HG03097 (cell line): ENCODE data around the gene ACER3.

Source experiments
- ATAC-seq: cut with Tn5 transposase; IDR thresholded peaks from one replicate; pipeline ENCODE4 v1.9.1; 2021; ENCODE audit not compliant: unreplicated experiment, low FRiP score

Gene ACER3

DNA sequence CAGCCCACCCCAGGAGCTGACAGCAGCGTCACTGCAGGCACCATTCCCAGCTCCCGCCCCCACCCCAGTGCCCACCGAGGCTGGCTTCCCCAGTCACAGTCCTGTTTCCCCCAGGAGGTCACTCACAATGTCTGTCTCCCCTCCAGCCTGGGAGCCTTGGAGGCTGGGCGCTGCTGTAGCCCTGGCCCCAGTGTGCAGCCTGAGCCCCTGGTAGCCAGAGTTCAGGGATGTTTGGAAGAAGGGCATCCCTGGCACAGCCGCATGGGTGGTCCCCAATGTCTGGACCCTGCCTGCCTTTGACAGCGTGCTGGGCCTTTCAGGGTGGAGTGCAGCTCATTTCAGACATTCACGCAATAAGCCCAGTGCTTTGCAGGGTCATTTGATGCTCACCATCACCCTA lies 210.4 kb downstream of the ACER3 start:
- no peak for ATAC-seq

DNA sequence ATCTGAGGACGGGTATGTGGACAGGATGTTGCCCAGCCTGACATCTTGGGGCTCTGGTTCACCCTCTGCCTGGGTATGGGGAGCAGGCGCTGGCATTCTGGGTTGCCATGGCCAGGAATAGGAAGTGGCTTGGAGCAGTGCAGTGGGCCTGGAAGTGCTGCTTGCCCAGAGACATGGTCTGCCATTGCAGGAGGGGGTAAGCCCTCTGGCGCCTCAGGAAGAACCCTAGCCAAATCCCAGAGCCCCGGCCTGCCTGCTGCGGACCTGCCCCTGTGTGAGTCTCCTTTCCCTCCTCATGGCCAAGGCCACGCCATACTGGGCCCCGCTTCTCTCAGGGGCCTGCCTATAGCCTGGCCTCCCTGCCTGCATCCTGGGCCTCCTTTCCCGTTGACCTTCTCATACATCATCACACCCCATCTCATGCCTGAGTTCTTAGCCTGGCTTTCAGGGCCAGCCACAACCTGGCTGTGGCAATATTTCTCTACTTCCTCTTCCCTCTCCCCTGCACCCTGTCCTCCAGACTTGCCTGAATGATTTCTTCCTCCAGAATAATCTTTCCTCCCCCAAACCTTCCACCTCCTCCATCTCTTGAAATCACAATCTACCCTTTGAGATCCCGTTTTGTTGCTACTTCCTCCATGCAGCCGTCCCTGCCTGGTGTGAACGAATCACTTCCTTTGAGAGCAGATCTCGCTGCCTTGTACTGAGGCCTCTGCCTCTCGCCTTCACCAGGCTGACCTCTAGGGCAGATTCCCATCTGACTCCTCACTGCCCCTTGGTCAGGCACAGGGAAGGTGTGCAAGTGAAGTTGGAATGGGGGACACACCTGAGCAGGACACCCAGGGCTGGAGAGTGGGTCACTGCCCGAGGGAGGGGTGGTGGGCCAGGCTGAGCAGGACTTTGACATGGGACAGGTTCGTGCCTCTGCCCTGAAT lies 211.2 kb downstream of the ACER3 start:
- ATAC-seq, result no peak

DNA sequence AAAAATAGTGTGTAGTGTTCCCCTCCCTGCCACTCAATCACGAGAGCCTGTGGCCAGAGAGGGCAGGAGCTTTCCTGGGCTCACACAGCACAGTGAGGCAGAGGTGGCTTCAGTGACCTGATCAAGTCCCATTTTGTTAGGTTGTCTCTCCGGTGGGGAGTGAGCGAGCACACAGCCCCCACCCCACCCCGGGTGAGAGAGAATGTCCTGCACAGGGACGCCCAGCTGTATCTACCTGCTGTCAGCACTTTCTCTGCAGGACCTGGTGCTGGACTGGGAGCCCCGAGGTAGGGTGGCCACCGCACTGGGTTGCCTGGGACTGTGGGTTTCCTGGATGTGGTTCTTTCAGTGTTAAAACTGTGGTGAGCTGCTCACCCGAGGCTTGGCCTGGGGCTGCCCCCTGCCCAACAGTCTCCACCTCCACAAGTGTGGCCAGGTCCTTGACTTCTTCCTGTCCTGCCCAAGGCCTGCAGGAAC lies 212.2 kb downstream of the ACER3 start:
- ATAC-seq, result no peak

DNA sequence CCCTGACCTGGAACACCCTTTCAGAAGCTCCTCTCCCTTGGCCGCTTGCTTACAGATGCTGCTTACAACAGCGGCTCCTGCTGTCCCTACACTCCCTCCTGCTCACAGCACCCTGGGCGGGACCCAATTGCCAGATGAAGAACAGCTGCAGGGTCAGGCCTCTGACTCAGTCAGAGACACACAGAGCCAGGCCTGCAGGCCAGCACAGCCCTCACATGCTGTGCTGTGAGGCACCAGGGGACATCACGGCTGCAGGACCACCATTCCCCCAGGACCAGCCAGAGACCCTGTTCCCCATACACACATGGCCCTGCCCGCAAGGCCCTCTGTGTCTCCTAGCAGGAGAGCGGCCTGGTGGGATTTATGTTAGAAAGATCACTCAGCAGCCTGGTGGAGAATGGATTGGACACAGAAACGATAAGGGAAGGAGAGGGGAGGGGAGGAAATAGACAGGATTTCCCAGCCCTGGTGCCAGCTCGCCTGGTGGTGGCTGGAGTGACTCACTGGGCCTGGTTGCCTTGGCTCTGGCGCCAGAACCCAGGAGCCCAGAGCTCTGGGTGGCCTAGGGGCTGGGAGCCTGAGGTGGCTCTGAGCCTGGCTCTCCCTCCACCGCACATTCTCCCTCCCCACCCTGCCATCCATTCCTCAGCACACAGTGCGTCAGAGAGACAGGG lies 212.7 kb downstream of the ACER3 start:
- ATAC-seq, result no peak

DNA sequence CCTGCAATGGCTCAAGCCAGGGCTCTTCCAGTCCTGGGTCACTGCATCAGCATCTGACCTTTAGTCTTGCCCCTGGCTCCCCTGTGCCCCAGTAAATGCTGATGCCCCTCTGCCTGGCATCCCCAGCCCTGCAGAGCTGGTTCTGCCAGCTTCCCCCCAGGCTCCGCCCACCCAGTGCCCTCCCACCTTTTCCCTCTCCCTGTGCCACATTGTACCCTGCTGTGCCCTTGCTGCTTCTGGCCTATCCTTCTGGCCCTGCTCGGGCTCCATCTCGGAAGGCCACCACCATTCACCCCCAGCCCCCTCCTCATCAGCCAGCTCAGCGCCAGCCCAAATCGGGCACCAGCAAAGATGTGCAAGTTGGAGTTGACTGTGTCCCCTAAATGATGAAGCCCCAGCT lies 213.5 kb downstream of the ACER3 start:
- ATAC-seq, result no peak

DNA sequence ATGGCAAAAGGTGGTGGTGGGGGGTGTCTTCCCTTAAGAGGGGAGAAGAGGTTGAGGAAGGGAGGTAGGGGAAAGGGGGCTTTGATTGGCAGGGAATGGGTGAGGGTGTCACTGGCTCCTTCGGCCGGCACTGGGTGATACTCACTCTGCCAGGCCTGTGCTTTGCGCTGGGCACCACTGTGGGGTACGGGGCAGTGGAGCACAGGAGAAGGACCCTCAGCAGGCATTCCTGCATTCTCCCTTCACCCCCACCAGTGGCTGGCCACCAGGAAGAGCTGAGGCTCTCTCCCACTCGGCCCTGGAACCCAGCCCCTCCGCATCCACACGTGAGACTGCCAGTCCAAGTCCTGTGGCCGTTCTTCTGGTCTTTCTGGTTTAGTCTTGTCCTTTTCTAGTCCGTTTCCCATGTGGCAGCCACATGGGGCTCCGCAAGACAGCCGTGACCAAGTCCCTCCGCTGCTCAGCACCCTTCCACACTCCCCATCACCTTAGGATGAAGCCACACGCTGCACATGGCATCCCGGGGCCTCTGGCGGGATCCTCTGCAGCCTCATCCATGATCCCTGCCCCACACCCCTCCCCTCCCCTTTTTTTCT lies 214.0 kb downstream of the ACER3 start:
- ATAC-seq, result no peak

DNA sequence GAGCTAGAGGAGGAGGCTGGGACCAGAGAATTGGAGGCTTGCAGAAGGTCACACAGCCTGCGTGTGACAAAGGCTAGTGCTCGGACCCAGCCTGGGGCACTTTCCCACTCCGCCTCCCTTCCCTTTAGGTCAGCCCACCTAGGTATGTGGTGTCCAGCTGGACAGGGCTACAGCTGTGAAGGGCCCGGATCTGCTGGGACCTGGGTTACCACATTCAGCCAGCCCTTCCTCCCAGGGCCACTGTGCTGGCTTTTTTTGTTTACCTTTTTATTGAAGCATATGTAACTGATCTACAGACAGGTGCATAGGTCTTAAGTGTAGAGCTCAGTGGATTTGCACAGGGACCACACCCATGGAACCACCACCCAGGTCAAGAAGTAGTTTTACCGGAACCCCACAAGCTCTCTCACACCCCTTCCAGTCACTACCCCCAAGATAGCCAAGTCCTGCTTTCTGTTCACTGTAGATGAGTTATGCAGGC lies 214.7 kb downstream of the ACER3 start:
- ATAC-seq, result no peak
